Measurements from ENCODE around the gene ALG14. TPM values are rescaled to one million over a fixed set of nuclear protein-coding genes. Genes with fewer than 3 reads are reported as not detected.

The ALG14 gene
- total and polyA plus RNA-seq, 4 donors = 1.0 to 16.6 (median 1.9) TPM

DNA sequence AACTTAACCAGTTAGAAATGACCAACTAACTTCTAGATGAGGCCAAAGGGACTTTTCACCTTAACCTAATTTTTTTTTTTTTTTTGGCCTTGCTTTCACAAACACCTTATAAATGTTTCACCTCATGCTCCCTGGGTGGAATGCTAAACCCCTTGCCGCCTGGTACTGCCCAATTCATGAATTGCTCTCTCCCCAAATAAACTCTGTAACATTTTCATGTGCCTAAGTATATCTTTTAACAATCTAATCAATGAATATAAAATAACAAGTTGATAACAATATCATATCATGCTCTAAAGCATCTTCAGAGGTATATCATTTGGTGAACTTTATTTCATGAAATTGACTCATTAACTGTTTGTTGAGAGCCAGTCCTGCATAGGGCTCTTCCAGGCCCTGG is 134.9 kb downstream of the ALG14 start:
- no peak for DNase-seq (ENCODE audit: low spot score)
- Histone ChIP-seq H3K4me3 (ENCODE audit: low read depth in 1 of 3, low read length in 3 of 3) (no peak overlapping the region), H3K27me3 (ENCODE audit: control insufficient read depth in 4 of 4, insufficient read depth in 4 of 4, low read length in 3 of 4) (no peaks in the 10 kb centered on the region), H3K9me3 (ENCODE audit: control insufficient read depth in 4 of 4, low read length in 3 of 4) (no peaks in the 10 kb centered on the region), H3K36me3 (ENCODE audit: control insufficient read depth in 4 of 4, insufficient read depth in 3 of 4, low read depth in 1 of 4, low read length in 3 of 4) (peaks cover 0 to 7% (median 1%) of the 10 kb centered on the region in 4 donors), H3K27ac (ENCODE audit: low read depth in 1 of 2, low read length in 2 of 2) (no peak overlapping the region), H3K4me1 (ENCODE audit: control insufficient read depth in 4 of 4, insufficient read depth in 4 of 4, low read length in 3 of 4) (peaks cover 0 to 24% (median 10%) of the 10 kb centered on the region in 4 donors), H3K9ac (ENCODE audit: low read depth in 1 of 2, low read length in 2 of 2) (no peak overlapping the region)
- WGBS = 69% methylated on average over 1 of the region's 1 CpG
- TF ChIP-seq FOXA1 (IDR thresholded peaks at IDR 0.05) = no peak
- TF ChIP-seq SP1 (IDR thresholded peaks at IDR 0.05) = no peak
- TF ChIP-seq, protein P1, sequence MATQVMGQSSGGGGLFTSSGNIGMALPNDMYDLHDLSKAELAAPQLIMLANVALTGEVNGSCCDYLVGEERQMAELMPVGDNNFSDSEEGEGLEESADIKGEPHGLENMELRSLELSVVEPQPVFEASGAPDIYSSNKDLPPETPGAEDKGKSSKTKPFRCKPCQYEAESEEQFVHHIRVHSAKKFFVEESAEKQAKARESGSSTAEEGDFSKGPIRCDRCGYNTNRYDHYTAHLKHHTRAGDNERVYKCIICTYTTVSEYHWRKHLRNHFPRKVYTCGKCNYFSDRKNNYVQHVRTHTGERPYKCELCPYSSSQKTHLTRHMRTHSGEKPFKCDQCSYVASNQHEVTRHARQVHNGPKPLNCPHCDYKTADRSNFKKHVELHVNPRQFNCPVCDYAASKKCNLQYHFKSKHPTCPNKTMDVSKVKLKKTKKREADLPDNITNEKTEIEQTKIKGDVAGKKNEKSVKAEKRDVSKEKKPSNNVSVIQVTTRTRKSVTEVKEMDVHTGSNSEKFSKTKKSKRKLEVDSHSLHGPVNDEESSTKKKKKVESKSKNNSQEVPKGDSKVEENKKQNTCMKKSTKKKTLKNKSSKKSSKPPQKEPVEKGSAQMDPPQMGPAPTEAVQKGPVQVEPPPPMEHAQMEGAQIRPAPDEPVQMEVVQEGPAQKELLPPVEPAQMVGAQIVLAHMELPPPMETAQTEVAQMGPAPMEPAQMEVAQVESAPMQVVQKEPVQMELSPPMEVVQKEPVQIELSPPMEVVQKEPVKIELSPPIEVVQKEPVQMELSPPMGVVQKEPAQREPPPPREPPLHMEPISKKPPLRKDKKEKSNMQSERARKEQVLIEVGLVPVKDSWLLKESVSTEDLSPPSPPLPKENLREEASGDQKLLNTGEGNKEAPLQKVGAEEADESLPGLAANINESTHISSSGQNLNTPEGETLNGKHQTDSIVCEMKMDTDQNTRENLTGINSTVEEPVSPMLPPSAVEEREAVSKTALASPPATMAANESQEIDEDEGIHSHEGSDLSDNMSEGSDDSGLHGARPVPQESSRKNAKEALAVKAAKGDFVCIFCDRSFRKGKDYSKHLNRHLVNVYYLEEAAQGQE (IDR thresholded peaks at IDR 0.05) = no peak
- TF ChIP-seq TAF1 (conservative IDR thresholded peaks at IDR 0.05) = no peak
- no peak for TF ChIP-seq YY1 (IDR thresholded peaks at IDR 0.05)
- no peak for TF ChIP-seq JUND (IDR thresholded peaks at IDR 0.05)
- TF ChIP-seq, protein P2, sequence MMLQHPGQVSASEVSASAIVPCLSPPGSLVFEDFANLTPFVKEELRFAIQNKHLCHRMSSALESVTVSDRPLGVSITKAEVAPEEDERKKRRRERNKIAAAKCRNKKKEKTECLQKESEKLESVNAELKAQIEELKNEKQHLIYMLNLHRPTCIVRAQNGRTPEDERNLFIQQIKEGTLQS (IDR thresholded peaks at IDR 0.05) = no peak
- no peak for TF ChIP-seq EGR1 (IDR thresholded peaks at IDR 0.05; ENCODE audit: low read depth in 2 of 2)
- no peak for TF ChIP-seq HNF4A (conservative IDR thresholded peaks at IDR 0.05)
- TF ChIP-seq FOXA2 (IDR thresholded peaks at IDR 0.05) = no peak
- TF ChIP-seq, protein P3, sequence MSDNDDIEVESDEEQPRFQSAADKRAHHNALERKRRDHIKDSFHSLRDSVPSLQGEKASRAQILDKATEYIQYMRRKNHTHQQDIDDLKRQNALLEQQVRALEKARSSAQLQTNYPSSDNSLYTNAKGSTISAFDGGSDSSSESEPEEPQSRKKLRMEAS (IDR thresholded peaks at IDR 0.05) = no peak
- TF ChIP-seq, protein P4, sequence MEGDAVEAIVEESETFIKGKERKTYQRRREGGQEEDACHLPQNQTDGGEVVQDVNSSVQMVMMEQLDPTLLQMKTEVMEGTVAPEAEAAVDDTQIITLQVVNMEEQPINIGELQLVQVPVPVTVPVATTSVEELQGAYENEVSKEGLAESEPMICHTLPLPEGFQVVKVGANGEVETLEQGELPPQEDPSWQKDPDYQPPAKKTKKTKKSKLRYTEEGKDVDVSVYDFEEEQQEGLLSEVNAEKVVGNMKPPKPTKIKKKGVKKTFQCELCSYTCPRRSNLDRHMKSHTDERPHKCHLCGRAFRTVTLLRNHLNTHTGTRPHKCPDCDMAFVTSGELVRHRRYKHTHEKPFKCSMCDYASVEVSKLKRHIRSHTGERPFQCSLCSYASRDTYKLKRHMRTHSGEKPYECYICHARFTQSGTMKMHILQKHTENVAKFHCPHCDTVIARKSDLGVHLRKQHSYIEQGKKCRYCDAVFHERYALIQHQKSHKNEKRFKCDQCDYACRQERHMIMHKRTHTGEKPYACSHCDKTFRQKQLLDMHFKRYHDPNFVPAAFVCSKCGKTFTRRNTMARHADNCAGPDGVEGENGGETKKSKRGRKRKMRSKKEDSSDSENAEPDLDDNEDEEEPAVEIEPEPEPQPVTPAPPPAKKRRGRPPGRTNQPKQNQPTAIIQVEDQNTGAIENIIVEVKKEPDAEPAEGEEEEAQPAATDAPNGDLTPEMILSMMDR (IDR thresholded peaks at IDR 0.05; ENCODE audit: low read depth, low read length, missing input control) = no peak
- no peak for TF ChIP-seq GABPA (IDR thresholded peaks at IDR 0.05 in 1 of 2, conservative IDR thresholded peaks at IDR 0.05 in 1 of 2)
- TF ChIP-seq RXRA (IDR thresholded peaks at IDR 0.05) = no peak
- TF ChIP-seq, protein P5, sequence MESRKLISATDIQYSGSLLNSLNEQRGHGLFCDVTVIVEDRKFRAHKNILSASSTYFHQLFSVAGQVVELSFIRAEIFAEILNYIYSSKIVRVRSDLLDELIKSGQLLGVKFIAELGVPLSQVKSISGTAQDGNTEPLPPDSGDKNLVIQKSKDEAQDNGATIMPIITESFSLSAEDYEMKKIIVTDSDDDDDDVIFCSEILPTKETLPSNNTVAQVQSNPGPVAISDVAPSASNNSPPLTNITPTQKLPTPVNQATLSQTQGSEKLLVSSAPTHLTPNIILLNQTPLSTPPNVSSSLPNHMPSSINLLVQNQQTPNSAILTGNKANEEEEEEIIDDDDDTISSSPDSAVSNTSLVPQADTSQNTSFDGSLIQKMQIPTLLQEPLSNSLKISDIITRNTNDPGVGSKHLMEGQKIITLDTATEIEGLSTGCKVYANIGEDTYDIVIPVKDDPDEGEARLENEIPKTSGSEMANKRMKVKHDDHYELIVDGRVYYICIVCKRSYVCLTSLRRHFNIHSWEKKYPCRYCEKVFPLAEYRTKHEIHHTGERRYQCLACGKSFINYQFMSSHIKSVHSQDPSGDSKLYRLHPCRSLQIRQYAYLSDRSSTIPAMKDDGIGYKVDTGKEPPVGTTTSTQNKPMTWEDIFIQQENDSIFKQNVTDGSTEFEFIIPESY (IDR thresholded peaks at IDR 0.05) = no peak
- TF ChIP-seq RAD21 (IDR thresholded peaks at IDR 0.05) = no peak
- no peak for TF ChIP-seq HNF4G (IDR thresholded peaks at IDR 0.05)
- no peak for TF ChIP-seq NR2F2 (IDR thresholded peaks at IDR 0.05)
